Measurements from ENCODE around the gene NR6A1. TPM values are rescaled to one million over a fixed set of nuclear protein-coding genes. Genes with fewer than 3 reads are reported as not detected.

The NR6A1 gene
- total and polyA plus RNA-seq, 2 of the 13 experiments (the other 11 are each of a cell fraction or from before 2014, with no cell fraction given): 28.1 to 31.5 TPM

DNA sequence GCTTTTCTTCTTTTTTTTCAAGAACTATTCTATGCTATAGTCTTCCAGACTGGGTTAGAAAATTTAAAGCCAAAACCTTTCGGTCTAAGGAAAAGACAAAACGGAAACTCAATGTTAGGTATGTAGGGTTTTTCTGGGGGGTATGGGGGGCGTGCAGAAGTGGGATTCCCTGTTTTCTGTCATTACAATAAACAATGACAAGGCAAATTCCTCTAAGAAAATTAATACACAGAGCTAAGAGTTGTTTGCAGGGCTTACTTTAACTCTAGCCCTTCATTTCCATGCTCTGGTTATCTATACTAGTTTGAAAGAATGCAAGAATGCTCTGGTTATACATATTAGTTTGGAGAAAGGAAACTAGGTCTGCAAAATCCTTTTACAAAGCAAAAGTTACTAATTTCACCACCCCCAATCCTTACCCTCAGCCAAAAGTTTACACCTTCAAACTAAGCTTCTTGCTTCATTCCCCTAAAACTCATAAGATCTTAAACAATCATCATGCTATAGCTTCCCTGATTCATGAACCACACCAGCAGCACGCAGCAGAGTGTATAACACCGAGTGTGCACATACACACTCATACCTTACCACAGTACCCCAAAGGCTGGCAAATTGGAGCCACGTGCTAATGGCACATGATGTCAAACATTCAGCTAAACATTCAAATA lies 174.8 kb downstream of the NR6A1 start:
- no TSS peak for BruUV-seq (replicated peaks)
- H3K9me3 ChIP-seq (ENCODE audit: low read length): no peaks in the 10 kb centered on the region
- H2AFZ ChIP-seq (ENCODE audit: low read length): no peak overlapping the region
- ChIA-PET POLR2A (interaction anchor here (0.7 to 2.9 kb wide), 4 partner anchors 11 to 266 kb away, joined by 3 to 13 read pairs (median 4); partner anchors contain the start of gene ARPC5L), CTCF (ENCODE audit: low intra/inter-chr PET ratio, low total read pairs) (no interaction called here)
- ATAC-seq (0 out of 3 replicates have a peak, but pooled peaks have one; percentile 25), FAIRE-seq (no peak), DNase-seq (ENCODE audit: low spot score) (no peak)
- H3K27ac ChIP-seq (ENCODE audit: extremely low read length, insufficient read depth, low read length): peak overlapping the region; percentile 66
- peak overlapping the region in 1 of 3 experiments; percentile 48; a peak in 1 of 6 replicates for H3K4me3 ChIP-seq (replicated peaks in 1 of 3; ENCODE audit: insufficient read depth in 1 of 3, low read depth in 2 of 3, low read length in 3 of 3)
- WGBS (ENCODE audit: low lambda C conversion rate): 84% methylated on average over 6 of the region's 6 CpGs
- H3K4me2 ChIP-seq (ENCODE audit: low read depth, low read length): peak overlapping the region; percentile 79
- H3K79me2 ChIP-seq (ENCODE audit: insufficient read depth, low read length): peaks cover 30% of the 10 kb centered on the region
- no peaks in the 10 kb centered on the region for H3K27me3 ChIP-seq (ENCODE audit: control insufficient read depth in 1 of 2, insufficient read depth in 2 of 2, low read length in 2 of 2)
- H4K20me1 ChIP-seq (ENCODE audit: insufficient read depth, low read length): no peaks in the 10 kb centered on the region; the same call in 1 of the 2 replicates
- peaks cover 50% of the 10 kb centered on the region for H3K4me1 ChIP-seq (ENCODE audit: insufficient read depth, low read length)
- in situ Hi-C loops (cut with HindIII; ENCODE audit: extremely low pct_ligation_motif_present, low pct_unique_long_range_greater_than_20kb): no loop called here
- H3K36me3 ChIP-seq (replicated peaks in 1 of 2; ENCODE audit: control insufficient read depth in 1 of 2, insufficient read depth in 2 of 2, low read length in 2 of 2): 0 out of 5 replicates have a peak, but pooled peaks cover 0 to 5% of the 10 kb centered on the region in 2 experiments
- no peak overlapping the region for H3K9ac ChIP-seq (ENCODE audit: insufficient read depth, low read depth, low read length)
- intact Hi-C loops (cut with micrococcal nuclease; ENCODE audit: unreplicated experiment): loop anchor here (5.0 kb wide), 1 partner anchor 34 kb away; no protein-coding TSS in a partner anchor
- TF ChIP-seq, protein P1, sequence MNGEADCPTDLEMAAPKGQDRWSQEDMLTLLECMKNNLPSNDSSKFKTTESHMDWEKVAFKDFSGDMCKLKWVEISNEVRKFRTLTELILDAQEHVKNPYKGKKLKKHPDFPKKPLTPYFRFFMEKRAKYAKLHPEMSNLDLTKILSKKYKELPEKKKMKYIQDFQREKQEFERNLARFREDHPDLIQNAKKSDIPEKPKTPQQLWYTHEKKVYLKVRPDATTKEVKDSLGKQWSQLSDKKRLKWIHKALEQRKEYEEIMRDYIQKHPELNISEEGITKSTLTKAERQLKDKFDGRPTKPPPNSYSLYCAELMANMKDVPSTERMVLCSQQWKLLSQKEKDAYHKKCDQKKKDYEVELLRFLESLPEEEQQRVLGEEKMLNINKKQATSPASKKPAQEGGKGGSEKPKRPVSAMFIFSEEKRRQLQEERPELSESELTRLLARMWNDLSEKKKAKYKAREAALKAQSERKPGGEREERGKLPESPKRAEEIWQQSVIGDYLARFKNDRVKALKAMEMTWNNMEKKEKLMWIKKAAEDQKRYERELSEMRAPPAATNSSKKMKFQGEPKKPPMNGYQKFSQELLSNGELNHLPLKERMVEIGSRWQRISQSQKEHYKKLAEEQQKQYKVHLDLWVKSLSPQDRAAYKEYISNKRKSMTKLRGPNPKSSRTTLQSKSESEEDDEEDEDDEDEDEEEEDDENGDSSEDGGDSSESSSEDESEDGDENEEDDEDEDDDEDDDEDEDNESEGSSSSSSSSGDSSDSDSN (CRISPR knock-in tag; IDR thresholded peaks at IDR 0.05): no peak
- TF ChIP-seq LCORL (IDR thresholded peaks at IDR 0.05): no peak
- no peak for TF ChIP-seq LCORL (CRISPR knock-in tag; IDR thresholded peaks at IDR 0.05)
- TF ChIP-seq EP300 (IDR thresholded peaks at IDR 0.05; ENCODE audit: low read depth in 2 of 2, low read length in 2 of 2): no peak
- TF ChIP-seq EP300 (CRISPR knock-in tag; IDR thresholded peaks at IDR 0.05; ENCODE audit: borderline replicate concordance): no peak
- TF ChIP-seq, protein P2, sequence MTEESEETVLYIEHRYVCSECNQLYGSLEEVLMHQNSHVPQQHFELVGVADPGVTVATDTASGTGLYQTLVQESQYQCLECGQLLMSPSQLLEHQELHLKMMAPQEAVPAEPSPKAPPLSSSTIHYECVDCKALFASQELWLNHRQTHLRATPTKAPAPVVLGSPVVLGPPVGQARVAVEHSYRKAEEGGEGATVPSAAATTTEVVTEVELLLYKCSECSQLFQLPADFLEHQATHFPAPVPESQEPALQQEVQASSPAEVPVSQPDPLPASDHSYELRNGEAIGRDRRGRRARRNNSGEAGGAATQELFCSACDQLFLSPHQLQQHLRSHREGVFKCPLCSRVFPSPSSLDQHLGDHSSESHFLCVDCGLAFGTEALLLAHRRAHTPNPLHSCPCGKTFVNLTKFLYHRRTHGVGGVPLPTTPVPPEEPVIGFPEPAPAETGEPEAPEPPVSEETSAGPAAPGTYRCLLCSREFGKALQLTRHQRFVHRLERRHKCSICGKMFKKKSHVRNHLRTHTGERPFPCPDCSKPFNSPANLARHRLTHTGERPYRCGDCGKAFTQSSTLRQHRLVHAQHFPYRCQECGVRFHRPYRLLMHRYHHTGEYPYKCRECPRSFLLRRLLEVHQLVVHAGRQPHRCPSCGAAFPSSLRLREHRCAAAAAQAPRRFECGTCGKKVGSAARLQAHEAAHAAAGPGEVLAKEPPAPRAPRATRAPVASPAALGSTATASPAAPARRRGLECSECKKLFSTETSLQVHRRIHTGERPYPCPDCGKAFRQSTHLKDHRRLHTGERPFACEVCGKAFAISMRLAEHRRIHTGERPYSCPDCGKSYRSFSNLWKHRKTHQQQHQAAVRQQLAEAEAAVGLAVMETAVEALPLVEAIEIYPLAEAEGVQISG (CRISPR knock-in tag; IDR thresholded peaks at IDR 0.05): no peak
- TF ChIP-seq, protein P3, sequence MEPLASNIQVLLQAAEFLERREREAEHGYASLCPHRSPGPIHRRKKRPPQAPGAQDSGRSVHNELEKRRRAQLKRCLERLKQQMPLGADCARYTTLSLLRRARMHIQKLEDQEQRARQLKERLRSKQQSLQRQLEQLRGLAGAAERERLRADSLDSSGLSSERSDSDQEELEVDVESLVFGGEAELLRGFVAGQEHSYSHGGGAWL (CRISPR knock-in tag; IDR thresholded peaks at IDR 0.05): no peak
- no peak for TF ChIP-seq ZNF234 (CRISPR knock-in tag; conservative IDR thresholded peaks at IDR 0.05)
- TF ChIP-seq ZNF468 (CRISPR knock-in tag; IDR thresholded peaks at IDR 0.05): no peak
- no peak for TF ChIP-seq SIX1 (CRISPR knock-in tag; IDR thresholded peaks at IDR 0.05; ENCODE audit: borderline replicate concordance)
- TF ChIP-seq ZSCAN29 (CRISPR knock-in tag; conservative IDR thresholded peaks at IDR 0.05): no peak
- TF ChIP-seq NFYC (CRISPR knock-in tag; IDR thresholded peaks at IDR 0.05): no peak
- peak; percentile 74 for TF ChIP-seq NFE2L2 (IDR thresholded peaks at IDR 0.05; ENCODE audit: low read length)
- no peak for TF ChIP-seq PHF20 (CRISPR knock-in tag; IDR thresholded peaks at IDR 0.05)
- no peak for TF ChIP-seq TOE1 (CRISPR knock-in tag; IDR thresholded peaks at IDR 0.05)
- no peak for TF ChIP-seq MBNL3 (CRISPR knock-in tag; conservative IDR thresholded peaks at IDR 0.05)
- TF ChIP-seq FOXK2 (IDR thresholded peaks at IDR 0.05): no peak
- TF ChIP-seq, protein P4, sequence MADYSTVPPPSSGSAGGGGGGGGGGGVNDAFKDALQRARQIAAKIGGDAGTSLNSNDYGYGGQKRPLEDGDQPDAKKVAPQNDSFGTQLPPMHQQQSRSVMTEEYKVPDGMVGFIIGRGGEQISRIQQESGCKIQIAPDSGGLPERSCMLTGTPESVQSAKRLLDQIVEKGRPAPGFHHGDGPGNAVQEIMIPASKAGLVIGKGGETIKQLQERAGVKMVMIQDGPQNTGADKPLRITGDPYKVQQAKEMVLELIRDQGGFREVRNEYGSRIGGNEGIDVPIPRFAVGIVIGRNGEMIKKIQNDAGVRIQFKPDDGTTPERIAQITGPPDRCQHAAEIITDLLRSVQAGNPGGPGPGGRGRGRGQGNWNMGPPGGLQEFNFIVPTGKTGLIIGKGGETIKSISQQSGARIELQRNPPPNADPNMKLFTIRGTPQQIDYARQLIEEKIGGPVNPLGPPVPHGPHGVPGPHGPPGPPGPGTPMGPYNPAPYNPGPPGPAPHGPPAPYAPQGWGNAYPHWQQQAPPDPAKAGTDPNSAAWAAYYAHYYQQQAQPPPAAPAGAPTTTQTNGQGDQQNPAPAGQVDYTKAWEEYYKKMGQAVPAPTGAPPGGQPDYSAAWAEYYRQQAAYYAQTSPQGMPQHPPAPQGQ (CRISPR knock-in tag; IDR thresholded peaks at IDR 0.05; ENCODE audit: borderline replicate concordance): no peak
